Sigmoid colon (tissue), 4 donors: ENCODE measurements around the gene MAP7D2.

ENCODE experiments used
- CTCF ChIP-seq, 4 experiments: fragments of 450-650 bp in 3 of 4; fragments of 200-600 bp in 1 of 4; IDR thresholded peaks; one replicate each; pipeline ENCODE4 v1.5.1; 2016 to 2019; ENCODE audit warnings: antibody characterized with exemption in 4 of 4, mild to moderate bottlenecking in 3 of 4, moderate library complexity in 2 of 4
- POLR2AphosphoS5 ChIP-seq, 4 donors: sonication (generic); formaldehyde crosslinking; IDR thresholded peaks; one replicate each; pipeline ENCODE4 v1.6.1; 2017; ENCODE audit warnings: antibody characterized with exemption in 4 of 4

GRCh38 chrX:20159797-20160385 lies 43.2 kb upstream of the MAP7D2 start:
- TF ChIP-seq CTCF (IDR thresholded peaks at IDR 0.05) = no peak
- TF ChIP-seq POLR2AphosphoS5 (IDR thresholded peaks at IDR 0.05) = no peak
